22Rv1 (cell line): ENCODE measurements around the gene B4GALNT1.
"Not testable (repeated sequence)": the region's sequence is repeated elsewhere in the genome, so short reads cannot be mapped to it uniquely, and the experiment has no call there.

Source experiments
- H3K27ac ChIP-seq: fragments of 450-650 bp; 2 replicates; pipeline ENCODE4 v1.5.1; 2017
- ZFX ChIP-seq: fragments of 450-650 bp; IDR thresholded peaks from 2 replicates; pipeline ENCODE4 v1.6.1; 2017; ENCODE audit warnings: antibody characterized with exemption, borderline replicate concordance
- TF ChIP-seq, protein P1 (sequence below): fragments of 450-650 bp; IDR thresholded peaks from 2 replicates; pipeline ENCODE4 v1.5.1; 2017; ENCODE audit warnings: mild to moderate bottlenecking

B4GALNT1 gene

DNA sequence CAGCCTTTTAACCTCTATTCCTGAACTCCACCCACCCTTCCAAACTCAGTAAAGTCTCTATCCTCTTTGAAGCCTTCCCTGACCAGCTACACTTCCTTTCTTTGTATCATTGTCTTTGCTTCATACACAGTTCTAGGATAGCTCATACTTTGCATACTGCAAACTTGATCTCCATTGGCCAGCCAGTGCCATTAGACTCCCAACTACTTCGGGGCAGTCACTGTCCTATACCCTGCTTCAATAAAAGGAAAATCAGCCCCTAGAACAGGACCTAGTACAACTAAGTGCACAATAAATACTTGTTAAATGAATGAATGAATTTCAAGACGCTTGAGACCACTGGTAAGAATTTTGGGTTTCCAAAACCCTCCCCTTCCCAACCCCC lies 42.5 kb downstream of the B4GALNT1 start:
- TF ChIP-seq, protein P1, sequence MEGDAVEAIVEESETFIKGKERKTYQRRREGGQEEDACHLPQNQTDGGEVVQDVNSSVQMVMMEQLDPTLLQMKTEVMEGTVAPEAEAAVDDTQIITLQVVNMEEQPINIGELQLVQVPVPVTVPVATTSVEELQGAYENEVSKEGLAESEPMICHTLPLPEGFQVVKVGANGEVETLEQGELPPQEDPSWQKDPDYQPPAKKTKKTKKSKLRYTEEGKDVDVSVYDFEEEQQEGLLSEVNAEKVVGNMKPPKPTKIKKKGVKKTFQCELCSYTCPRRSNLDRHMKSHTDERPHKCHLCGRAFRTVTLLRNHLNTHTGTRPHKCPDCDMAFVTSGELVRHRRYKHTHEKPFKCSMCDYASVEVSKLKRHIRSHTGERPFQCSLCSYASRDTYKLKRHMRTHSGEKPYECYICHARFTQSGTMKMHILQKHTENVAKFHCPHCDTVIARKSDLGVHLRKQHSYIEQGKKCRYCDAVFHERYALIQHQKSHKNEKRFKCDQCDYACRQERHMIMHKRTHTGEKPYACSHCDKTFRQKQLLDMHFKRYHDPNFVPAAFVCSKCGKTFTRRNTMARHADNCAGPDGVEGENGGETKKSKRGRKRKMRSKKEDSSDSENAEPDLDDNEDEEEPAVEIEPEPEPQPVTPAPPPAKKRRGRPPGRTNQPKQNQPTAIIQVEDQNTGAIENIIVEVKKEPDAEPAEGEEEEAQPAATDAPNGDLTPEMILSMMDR, result no peak
- no peak for TF ChIP-seq ZFX
- H3K27ac ChIP-seq, result peak overlapping the region; percentile 60

DNA sequence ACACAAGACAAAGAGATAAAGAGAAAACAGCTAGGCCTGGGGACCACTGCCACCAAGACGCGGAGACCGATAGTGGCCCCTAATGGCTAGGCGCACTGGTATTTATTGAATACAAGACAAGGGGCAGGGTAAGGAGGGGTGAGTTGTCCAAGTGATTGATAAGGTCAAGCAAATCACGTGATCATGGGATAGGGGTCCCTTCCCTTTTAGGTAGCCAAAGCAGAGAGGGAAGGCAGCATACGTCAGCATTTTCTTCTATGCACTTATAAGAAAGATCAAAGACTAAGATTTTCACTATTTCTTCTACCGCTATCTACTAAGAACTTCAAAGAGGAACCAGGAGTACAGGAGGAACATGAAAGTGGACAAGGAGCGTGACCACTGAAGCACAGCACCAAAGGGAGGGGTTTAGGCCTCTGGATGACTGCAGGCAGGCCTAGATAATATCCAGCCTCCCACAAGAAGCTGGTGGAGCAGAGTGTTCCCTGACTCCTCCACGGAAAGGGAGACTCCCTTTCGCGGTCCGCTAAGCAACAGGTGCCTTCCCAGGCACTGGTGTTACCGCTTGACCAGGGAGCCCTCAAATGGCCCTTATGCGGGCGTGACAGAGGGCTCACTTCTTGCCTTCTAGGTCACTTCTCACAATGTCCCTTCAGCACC lies 43.9 kb downstream of the B4GALNT1 start:
- not testable (repeated sequence) for H3K27ac ChIP-seq

DNA sequence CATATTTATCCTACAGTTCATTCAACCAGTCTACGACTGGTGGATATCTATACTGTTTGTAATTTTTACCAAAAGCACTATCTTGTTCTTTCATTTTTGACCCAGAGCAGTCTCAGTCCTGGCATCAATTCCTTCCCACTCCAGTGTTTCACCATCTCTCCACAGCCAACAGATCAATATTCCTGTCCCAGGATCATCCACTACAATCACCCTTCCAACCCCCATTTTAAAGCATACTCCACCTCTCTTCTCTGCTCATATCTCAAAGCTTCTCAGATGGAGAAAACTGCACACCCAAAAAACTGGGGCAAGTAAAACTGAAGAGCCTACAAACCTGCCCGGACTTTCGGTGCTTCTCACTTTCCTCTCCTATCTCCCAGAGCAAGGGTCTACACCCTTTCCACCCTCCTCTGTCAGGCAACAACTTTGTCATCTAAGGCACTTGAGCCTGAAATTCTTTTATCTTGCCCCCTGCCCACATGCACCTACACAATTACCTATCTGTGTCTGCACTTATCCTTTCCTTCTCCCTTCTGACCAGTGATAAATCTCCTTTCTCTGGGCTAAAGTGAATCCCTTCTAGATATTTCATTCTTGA lies 46.1 kb downstream of the B4GALNT1 start:
- no peak for TF ChIP-seq ZFX
- TF ChIP-seq, protein P1, result no peak
- H3K27ac ChIP-seq, result no peak overlapping the region

DNA sequence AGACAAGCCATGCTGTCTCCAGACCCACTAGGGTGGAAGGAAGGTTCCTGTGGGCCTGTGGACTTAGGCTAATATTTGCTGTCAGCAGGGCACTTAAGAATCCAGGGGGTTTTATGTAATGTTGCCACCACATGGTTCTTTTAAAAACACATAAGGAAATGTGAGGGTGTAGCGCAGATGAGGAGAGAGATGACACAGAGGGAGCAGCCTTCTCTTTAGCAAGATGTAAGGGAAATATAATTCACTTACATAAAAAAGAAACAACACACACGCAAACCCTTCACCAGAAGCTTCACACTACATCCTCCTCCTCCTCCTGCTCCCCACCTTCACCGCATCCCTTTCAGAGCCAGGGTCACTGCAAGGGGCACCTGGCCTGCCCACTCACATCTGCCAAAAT lies 46.9 kb downstream of the B4GALNT1 start:
- TF ChIP-seq ZFX, result no peak
- TF ChIP-seq, protein P1, result no peak
- no peak overlapping the region for H3K27ac ChIP-seq

DNA sequence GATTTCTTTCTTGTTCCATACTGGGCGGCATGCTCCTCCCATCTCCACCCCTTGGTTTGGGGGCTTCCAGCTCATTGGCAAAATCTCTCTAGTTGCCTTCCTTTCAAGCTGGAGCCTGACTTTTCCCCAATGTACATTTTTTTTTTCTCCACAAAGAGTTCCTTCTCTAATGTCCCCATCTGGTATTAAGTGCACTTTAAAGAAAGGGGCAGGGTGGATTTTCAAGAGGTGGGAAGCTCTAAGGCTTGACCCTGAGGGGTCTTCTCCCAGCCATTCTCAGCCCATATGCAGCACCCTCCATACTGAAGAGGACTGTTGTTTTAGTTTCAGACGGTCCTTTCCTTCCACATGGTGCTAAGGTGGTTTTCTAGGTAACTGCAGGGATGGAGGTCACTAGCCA lies 47.8 kb downstream of the B4GALNT1 start:
- no peak overlapping the region for H3K27ac ChIP-seq
- no peak for TF ChIP-seq ZFX
- TF ChIP-seq, protein P1, result no peak

DNA sequence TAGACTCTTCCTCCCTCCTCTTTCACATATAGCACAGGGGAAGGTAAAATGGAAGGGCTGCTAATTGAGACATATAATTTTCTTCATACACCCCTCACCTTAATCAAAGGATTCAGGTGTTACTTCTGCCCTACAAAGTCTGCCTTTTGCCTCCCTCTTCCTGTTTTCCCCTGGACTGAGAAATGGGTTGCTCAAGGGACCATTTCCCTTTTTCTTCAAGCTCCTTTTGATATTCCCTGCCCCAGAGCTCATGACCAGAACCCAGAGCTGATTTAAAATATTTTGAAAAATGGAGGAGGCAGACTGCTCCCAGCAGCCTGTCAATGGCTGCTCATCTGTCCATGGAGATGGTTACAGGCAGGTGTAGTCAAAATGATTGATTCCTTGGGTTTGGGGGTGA lies 48.3 kb downstream of the B4GALNT1 start:
- no peak for TF ChIP-seq ZFX
- TF ChIP-seq, protein P1, result no peak

DNA sequence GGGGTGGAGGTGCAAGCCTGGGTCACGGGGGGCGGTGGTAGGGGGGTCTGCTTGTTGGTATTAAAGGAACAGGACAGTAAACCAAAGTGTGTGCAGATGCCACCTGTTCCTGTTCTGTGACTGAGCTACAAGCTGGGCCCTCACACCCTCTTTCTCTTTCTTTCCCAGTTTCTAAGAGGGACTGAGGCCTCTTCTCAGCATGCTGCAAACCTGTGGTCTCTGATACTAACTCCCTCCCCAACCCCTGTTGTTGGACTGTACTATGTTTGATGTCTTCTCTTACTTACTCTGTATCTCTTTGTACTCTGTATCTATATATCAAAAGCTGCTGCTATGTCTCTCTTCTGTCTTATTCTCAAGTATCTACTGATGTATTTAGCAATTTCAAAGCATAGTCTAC lies 49.0 kb downstream of the B4GALNT1 start:
- H3K27ac ChIP-seq, result no peak overlapping the region
- TF ChIP-seq, protein P1, result no peak
- TF ChIP-seq ZFX, result no peak

More for the DNA sequence above, 48.3 kb downstream of the B4GALNT1 start:
- H3K27ac ChIP-seq, result no peak overlapping the region
